Measurements from ENCODE around the gene ADH5. TPM values are rescaled to one million over a fixed set of nuclear protein-coding genes. Genes with fewer than 3 reads are reported as not detected.
"Not testable (repeated sequence)": the region's sequence is repeated elsewhere in the genome, so short reads cannot be mapped to it uniquely, and the experiment has no call there.

ADH5 gene
- total RNA-seq, 4 donors from 2014 or later, result 55.1 to 94.3 (median 68.5) TPM

- TF ChIP-seq CTCF (IDR thresholded peaks at IDR 0.05), result no peak
- no peak for TF ChIP-seq POLR2A (IDR thresholded peaks at IDR 0.05)
- DNase-seq (ENCODE audit: low spot score in 2 of 2), result no peak
- intact Hi-C loops (cut with DNase I; ENCODE audit: low total_unique reads), result no loop called here
- H3K4me3 ChIP-seq (ENCODE audit: low read depth, poor library complexity, severe bottlenecking), result no peak overlapping the region
- WGBS, 2 donors, result 36 to 76% methylated on average over 4 of the region's 4 CpGs
Measured at GRCh38 chr4:99121008-99121407, 32.4 kb upstream of the ADH5 start.

GRCh38 chr4:99120501-99120900 is 31.9 kb upstream of the ADH5 start:
- intact Hi-C loops (cut with DNase I; ENCODE audit: low total_unique reads), result no loop called here
- no peak for TF ChIP-seq POLR2A (IDR thresholded peaks at IDR 0.05)
- no peak overlapping the region for H3K4me3 ChIP-seq (ENCODE audit: low read depth, poor library complexity, severe bottlenecking)
- DNase-seq (ENCODE audit: low spot score in 2 of 2), result no peak
- 91 to 95% methylated on average over 5 of the region's 5 CpGs for WGBS, 2 donors

GRCh38 chr4:99117876-99118693 is 29.5 kb upstream of the ADH5 start:
- DNase-seq (ENCODE audit: low spot score in 2 of 2), result no peak
- TF ChIP-seq CTCF (IDR thresholded peaks at IDR 0.05) (no peak), POLR2A (IDR thresholded peaks at IDR 0.05) (no peak)
- intact Hi-C loops (cut with DNase I; ENCODE audit: low total_unique reads), result loop anchor here (10.0 kb wide), 1 partner anchor 287 kb away; no protein-coding TSS in a partner anchor
- WGBS, 2 donors, result 40 to 41% methylated on average over 9 of the region's 9 CpGs
- H3K4me3 ChIP-seq (ENCODE audit: low read depth, poor library complexity, severe bottlenecking), result no peak overlapping the region

GRCh38 chr4:99117122-99117841 is 28.7 kb upstream of the ADH5 start:
- not testable (repeated sequence) for DNase-seq (ENCODE audit: low spot score in 2 of 2); H3K4me3 ChIP-seq (ENCODE audit: low read depth, poor library complexity, severe bottlenecking)
- WGBS, 2 donors, result 90 to 91% methylated on average over 29 of the region's 29 CpGs
- intact Hi-C loops (cut with DNase I; ENCODE audit: low total_unique reads), result loop anchor here (10.0 kb wide), 1 partner anchor 288 kb away; no protein-coding TSS in a partner anchor

- WGBS, 2 donors, result 89 to 90% methylated on average over 12 of the region's 12 CpGs
- H3K4me3 ChIP-seq (ENCODE audit: low read depth, poor library complexity, severe bottlenecking); intact Hi-C loops (cut with DNase I; ENCODE audit: low total_unique reads); DNase-seq (ENCODE audit: low spot score in 2 of 2): not testable (repeated sequence)
Measured at GRCh38 chr4:99109286-99109685, 20.7 kb upstream of the ADH5 start.

- no peak for DNase-seq (ENCODE audit: low spot score in 2 of 2)
- intact Hi-C loops (cut with DNase I; ENCODE audit: low total_unique reads), result no loop called here
- H3K4me3 ChIP-seq (ENCODE audit: low read depth, poor library complexity, severe bottlenecking), result no peak overlapping the region
- WGBS, 2 donors, result 89% methylated on average over 1 of the region's 1 CpG
- no peak for TF ChIP-seq POLR2A (IDR thresholded peaks at IDR 0.05)
- no peak for TF ChIP-seq CTCF (IDR thresholded peaks at IDR 0.05)
Measured at GRCh38 chr4:99104153-99104552, 15.6 kb upstream of the ADH5 start.

- no peak for TF ChIP-seq CTCF (IDR thresholded peaks at IDR 0.05)
- TF ChIP-seq POLR2A (IDR thresholded peaks at IDR 0.05), result no peak
- no peak for DNase-seq (ENCODE audit: low spot score in 2 of 2)
- H3K4me3 ChIP-seq (ENCODE audit: low read depth, poor library complexity, severe bottlenecking), result no peak overlapping the region
- intact Hi-C loops (cut with DNase I; ENCODE audit: low total_unique reads), result no loop called here
Measured at GRCh38 chr4:99103166-99103565, 14.6 kb upstream of the ADH5 start.
